Kasumi-1 (cell line): ENCODE measurements around the gene CYP2C18.
A peak's percentile ranks its signal among the peaks of the same experiment; 100 is the strongest.
"Not testable (repeated sequence)": the region's sequence is repeated elsewhere in the genome, so short reads cannot be mapped to it uniquely, and the experiment has no call there.

ENCODE experiments used
- DNase-seq, 2 experiments: peaks; one replicate each; lab custom pipeline; 2025; lab: John Stamatoyannopoulos, UW

The CYP2C18 gene

GRCh38 chr10:94683214-94684054 lies at the start of gene CYP2C18:
CYP2C18 (plus strand) TSS chr10:94683729; CDS start chr10:94683820, 91 bp downstream.
- no peak for DNase-seq

- DNase-seq: not testable (repeated sequence)
Measured at GRCh38 chr10:94638097-94638496, 45.4 kb upstream of the CYP2C18 start.

DNA sequence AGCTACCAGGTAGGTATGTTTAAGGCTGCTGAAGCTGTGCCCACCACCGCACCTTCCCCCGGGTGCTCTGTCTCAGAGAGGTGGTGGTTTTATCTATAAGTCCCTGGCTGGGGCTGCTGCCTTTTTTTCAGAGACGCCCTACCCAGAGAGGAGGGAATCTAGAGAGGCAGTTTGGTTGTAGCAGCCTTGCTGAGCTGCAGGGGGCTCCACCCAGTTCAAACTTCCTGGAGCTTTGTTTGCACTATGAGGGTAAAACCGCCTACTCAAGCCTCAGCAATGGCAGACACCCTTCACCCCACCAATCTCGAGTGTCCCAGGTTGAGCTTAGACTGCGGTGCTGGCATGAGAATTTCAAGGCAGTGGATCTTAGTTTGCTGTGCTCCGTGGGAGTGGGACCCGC lies 43.6 kb upstream of the CYP2C18 start:
- no peak for DNase-seq

GRCh38 chr10:94640562-94640961 lies 43.0 kb upstream of the CYP2C18 start:
- no peak for DNase-seq

GRCh38 chr10:94641480-94641879 lies 42.0 kb upstream of the CYP2C18 start:
- no peak for DNase-seq

DNA sequence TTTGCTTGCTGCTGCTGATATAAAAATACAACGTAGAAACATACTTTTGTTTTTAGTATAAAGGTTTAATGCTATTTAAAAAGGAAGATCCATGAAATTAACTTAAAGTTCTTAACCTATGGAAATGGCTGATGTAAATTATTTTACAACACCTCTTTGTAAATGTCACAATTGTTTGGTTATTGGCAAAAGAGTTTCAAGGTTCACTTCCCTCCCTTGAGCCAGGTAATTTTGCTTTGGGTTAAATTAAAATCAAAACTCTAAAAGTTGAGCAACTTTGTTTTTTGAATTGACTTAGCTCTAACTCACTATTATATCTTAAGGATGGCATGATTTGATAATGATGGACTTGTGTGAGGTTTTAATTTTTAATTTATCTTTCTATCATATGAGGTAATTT lies 39.2 kb upstream of the CYP2C18 start:
- DNase-seq: no peak

- DNase-seq: no peak
Measured at GRCh38 chr10:94645285-94645684, 38.2 kb upstream of the CYP2C18 start.

DNA sequence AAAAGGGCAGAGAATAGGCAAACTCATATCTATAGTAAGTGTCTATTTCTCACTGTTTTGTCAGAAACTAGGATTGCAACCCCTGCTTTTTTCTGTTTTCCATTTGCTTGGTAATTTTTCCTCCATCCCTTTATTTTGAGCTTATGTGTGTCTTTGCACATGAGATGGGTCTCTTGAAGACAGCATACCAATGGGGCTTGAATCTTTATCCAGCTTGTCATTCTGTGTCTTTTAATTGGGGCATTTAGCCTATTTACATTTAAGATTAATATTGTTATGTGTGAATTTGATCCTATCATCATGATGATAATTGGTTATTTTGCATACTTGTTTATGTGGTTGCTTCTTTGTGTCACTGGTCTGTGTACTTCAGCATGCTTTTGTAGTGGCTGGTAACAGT lies 28.3 kb upstream of the CYP2C18 start:
- not testable (repeated sequence) for DNase-seq

GRCh38 chr10:94663061-94663460 lies 20.5 kb upstream of the CYP2C18 start:
- DNase-seq: not testable (repeated sequence)

- DNase-seq: no peak
Measured at GRCh38 chr10:94666391-94667102, 17.0 kb upstream of the CYP2C18 start.

DNA sequence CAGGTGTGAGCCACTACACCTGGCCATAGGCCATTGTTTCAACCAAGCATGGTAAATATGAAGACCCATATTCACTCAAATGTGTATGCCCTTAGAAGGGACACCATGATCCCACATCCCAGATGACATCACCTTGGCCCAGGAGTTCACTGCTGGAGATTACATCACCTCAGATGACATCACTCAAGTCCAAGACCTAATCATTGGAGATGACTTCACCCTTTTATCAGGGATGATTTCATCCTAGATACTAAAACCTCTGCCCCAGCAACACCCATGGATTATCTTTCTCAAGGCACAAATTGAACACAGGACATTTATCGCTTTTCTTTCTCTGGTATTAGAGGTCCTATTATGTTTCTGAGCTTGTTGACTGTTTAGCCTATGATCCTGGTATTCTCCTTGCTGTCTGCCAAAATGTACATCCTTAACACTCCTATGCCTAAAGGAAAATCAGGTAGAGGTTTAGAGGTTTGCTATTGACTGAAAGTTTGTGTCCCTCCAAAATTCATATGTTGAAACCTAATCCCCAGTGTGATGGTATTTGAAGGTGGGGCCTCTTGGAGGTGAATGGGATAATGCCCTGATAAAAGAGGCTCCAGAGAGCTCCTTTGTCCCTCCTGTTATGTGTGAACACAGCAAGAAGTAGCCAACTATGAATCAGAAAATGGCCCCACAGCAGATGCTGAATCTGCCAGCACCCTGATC lies 9.8 kb upstream of the CYP2C18 start:
- DNase-seq: no peak

GRCh38 chr10:94676496-94676895 lies 7.0 kb upstream of the CYP2C18 start:
- DNase-seq: no peak

DNA sequence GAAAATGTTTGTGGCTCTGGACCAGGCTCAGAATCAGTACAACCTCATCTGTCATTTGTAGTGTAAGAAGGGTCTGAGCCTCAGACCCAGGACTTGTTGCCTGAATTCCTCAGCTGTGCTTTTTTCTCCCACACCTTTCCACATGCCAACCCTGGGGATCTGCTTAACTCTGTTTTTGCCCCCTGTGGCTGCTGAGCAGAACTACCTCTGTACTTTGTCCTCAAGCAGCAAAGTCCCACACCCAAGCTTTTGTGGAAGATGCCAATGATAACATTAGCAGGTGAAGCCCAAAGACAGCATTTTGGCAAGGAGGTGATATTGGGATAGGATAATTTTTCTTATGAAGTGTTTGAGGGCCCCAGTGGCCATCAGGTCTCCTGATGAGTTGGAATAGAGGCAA lies 5.8 kb upstream of the CYP2C18 start:
- DNase-seq: peak in 1 of 2 experiments; percentile 16

GRCh38 chr10:94678475-94678874 lies 5.1 kb upstream of the CYP2C18 start:
- no peak for DNase-seq

- no peak for DNase-seq
Measured at GRCh38 chr10:94680544-94680943, 3.0 kb upstream of the CYP2C18 start.

GRCh38 chr10:94682636-94683035 lies 893 bp upstream of the CYP2C18 start:
- DNase-seq: not testable (repeated sequence)

DNA sequence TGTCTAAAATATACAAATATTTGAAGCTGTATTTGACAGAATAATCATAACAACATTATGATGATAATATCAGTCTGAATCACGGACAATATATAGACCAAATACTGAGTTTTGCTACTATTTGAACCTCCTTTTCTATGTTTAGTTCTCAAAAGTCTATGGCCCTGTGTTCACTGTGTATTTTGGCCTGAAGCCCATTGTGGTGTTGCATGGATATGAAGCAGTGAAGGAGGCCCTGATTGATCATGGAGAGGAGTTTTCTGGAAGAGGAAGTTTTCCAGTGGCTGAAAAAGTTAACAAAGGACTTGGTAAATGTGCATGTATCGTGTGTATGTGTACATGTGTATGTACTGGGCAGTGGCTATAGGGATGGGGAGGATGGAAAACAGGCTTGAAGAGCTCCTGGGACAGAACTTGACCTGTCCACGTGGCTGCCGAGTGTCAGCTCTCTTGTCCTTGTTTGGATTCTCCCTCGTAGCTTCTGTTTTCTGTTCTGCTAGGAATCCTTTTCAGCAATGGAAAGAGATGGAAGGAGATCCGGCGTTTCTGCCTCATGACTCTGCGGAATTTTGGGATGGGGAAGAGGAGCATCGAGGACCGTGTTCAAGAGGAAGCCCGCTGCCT lies 4.2 kb downstream of the CYP2C18 start:
- DNase-seq: no peak

DNA sequence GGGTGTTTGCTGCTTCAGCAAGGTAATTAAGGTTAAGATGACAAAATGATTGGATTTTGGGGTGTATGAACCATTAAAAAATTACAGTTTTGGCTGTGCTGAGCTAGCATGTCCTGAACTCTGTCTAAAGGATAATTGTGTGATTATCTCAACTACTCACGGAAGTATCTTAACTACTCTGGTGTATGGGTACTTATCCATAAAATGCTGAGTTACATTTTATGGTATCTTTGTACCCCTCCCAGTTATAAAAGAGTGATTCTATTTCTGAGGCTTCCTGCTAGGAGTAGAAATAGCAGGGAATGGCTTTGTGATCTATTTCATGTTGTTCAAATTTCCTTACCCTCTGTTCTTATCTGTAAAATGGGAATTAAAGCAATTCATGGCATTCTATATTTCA lies 22.6 kb downstream of the CYP2C18 start:
- no peak for DNase-seq

- DNase-seq: no peak
Measured at GRCh38 chr10:94710578-94710977, 27.0 kb downstream of the CYP2C18 start.

GRCh38 chr10:94725871-94726270 lies 42.3 kb downstream of the CYP2C18 start:
- DNase-seq: peak; percentile 51 to 63

- no peak for DNase-seq
Measured at GRCh38 chr10:94735197-94735596, 51.7 kb downstream of the CYP2C18 start.

- no peak for DNase-seq
Measured at GRCh38 chr10:94738588-94738987, 55.1 kb downstream of the CYP2C18 start.
